HG02870 (cell line): ENCODE measurements around the gene USH2A.

Experiments
- ATAC-seq: cut with Tn5 transposase; IDR thresholded peaks from one replicate; pipeline ENCODE4 v1.9.1; 2021; ENCODE audit warnings: mild to moderate bottlenecking, moderate library complexity; ENCODE audit not compliant: unreplicated experiment

USH2A gene

GRCh38 chr1:216422821-216423520 is at the start of gene USH2A:
Gene USH2A (minus strand): TSS chr1:216423448. CDS start chr1:216422336, 1,112 bp downstream.
- ATAC-seq: no peak

- no peak for ATAC-seq
Measured at GRCh38 chr1:216466162-216466801, 43.0 kb upstream of the USH2A start.

GRCh38 chr1:216464489-216464888 is 41.2 kb upstream of the USH2A start:
- ATAC-seq: no peak

GRCh38 chr1:216462066-216462775 is 39.0 kb upstream of the USH2A start:
- ATAC-seq: no peak

GRCh38 chr1:216461466-216461865 is 38.2 kb upstream of the USH2A start:
- ATAC-seq: no peak

- no peak for ATAC-seq
Measured at GRCh38 chr1:216459651-216460207, 36.5 kb upstream of the USH2A start.

- no peak for ATAC-seq
Measured at GRCh38 chr1:216458812-216459211, 35.6 kb upstream of the USH2A start.

- no peak for ATAC-seq
Measured at GRCh38 chr1:216457356-216457755, 34.1 kb upstream of the USH2A start.

- no peak for ATAC-seq
Measured at GRCh38 chr1:216456682-216457081, 33.4 kb upstream of the USH2A start.

- ATAC-seq: no peak
Measured at GRCh38 chr1:216453777-216454176, 30.5 kb upstream of the USH2A start.

GRCh38 chr1:216450227-216450626 is 27.0 kb upstream of the USH2A start:
- no peak for ATAC-seq

GRCh38 chr1:216448011-216448510 is 24.8 kb upstream of the USH2A start:
- no peak for ATAC-seq

GRCh38 chr1:216437603-216438002 is 14.4 kb upstream of the USH2A start:
- no peak for ATAC-seq

- ATAC-seq: no peak
Measured at GRCh38 chr1:216434232-216434631, 11.0 kb upstream of the USH2A start.

- ATAC-seq: no peak
Measured at GRCh38 chr1:216433175-216433574, 9.9 kb upstream of the USH2A start.

GRCh38 chr1:216430744-216431143 is 7.5 kb upstream of the USH2A start:
- no peak for ATAC-seq

GRCh38 chr1:216425577-216425976 is 2.3 kb upstream of the USH2A start:
- ATAC-seq: no peak

- no peak for ATAC-seq
Measured at GRCh38 chr1:216420746-216421145, 2.5 kb downstream of the USH2A start.

- no peak for ATAC-seq
Measured at GRCh38 chr1:216420263-216420662, 3.0 kb downstream of the USH2A start.

GRCh38 chr1:216416488-216416887 is 6.8 kb downstream of the USH2A start:
- ATAC-seq: no peak

- no peak for ATAC-seq
Measured at GRCh38 chr1:216410026-216410425, 13.2 kb downstream of the USH2A start.
